ENCODE results near the gene TTC7B. TPM values are rescaled to one million over a fixed set of nuclear protein-coding genes. Genes with fewer than 3 reads are reported as not detected.

Gene TTC7B
- total RNA-seq, 4 donors from 2014 or later = 19.1 to 87.6 (median 22.1) TPM

GRCh38 chr14:90558041-90558982, 257.9 kb downstream of the TTC7B start:
- no peaks in the 10 kb centered on the region for H3K36me3 ChIP-seq
- no peak overlapping the region for H3K4me3 ChIP-seq (replicated peaks in 1 of 3)
- H3K9me3 ChIP-seq = no peaks in the 10 kb centered on the region
- no peak for DNase-seq
- H3K27me3 ChIP-seq = no peaks in the 10 kb centered on the region
- peaks cover 6 to 19% of the 10 kb centered on the region in 2 donors for H3K4me1 ChIP-seq
- no peak overlapping the region for H3K27ac ChIP-seq
- 80 to 84% methylated on average over 21 to 28 of the region's 30 CpGs for WGBS, 2 donors
- TF ChIP-seq, protein P1, sequence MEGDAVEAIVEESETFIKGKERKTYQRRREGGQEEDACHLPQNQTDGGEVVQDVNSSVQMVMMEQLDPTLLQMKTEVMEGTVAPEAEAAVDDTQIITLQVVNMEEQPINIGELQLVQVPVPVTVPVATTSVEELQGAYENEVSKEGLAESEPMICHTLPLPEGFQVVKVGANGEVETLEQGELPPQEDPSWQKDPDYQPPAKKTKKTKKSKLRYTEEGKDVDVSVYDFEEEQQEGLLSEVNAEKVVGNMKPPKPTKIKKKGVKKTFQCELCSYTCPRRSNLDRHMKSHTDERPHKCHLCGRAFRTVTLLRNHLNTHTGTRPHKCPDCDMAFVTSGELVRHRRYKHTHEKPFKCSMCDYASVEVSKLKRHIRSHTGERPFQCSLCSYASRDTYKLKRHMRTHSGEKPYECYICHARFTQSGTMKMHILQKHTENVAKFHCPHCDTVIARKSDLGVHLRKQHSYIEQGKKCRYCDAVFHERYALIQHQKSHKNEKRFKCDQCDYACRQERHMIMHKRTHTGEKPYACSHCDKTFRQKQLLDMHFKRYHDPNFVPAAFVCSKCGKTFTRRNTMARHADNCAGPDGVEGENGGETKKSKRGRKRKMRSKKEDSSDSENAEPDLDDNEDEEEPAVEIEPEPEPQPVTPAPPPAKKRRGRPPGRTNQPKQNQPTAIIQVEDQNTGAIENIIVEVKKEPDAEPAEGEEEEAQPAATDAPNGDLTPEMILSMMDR (IDR thresholded peaks at IDR 0.05) = no peak
- no peak for TF ChIP-seq POLR2A (IDR thresholded peaks at IDR 0.05)
- intact Hi-C loops (cut with DNase I) = no loop called here

DNA sequence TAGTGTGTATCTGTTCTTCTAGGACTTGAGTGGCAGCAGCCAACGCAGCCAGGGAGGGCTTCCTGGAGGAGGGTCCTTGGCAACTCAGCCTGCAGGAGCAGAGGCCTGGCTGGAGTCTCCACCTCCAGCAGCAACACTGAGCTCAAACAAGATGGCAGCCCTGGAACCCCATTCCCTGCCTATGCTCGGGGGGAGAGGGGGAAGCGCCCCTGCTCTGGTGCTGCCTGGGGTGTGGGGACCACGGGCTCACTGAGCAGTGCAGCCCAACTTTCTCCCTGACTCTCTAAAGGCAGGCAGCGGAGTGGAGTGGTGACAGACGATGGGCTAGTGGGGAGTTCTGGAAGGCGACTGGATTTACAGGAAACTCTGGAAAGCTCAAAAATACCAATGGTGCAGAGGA, 258.7 kb downstream of the TTC7B start:
- H3K4me3 ChIP-seq (replicated peaks in 1 of 3) = no peak overlapping the region
- H3K36me3 ChIP-seq = no peaks in the 10 kb centered on the region
- no peaks in the 10 kb centered on the region for H3K9me3 ChIP-seq
- 95 to 100% methylated on average over 7 of the region's 7 CpGs for WGBS, 2 donors
- intact Hi-C loops (cut with DNase I) = no loop called here
- TF ChIP-seq, protein P1 (IDR thresholded peaks at IDR 0.05) = no peak
- no peak for TF ChIP-seq POLR2A (IDR thresholded peaks at IDR 0.05)
- H3K27ac ChIP-seq = no peak overlapping the region
- no peak for DNase-seq
- no peaks in the 10 kb centered on the region for H3K27me3 ChIP-seq
- peaks cover 6 to 19% of the 10 kb centered on the region in 2 donors for H3K4me1 ChIP-seq

- Histone ChIP-seq H3K27ac (peak overlapping the region in 1 of 3 donors; percentile 56), H3K4me3 (replicated peaks in 1 of 3) (no peak overlapping the region), H3K27me3 (no peaks in the 10 kb centered on the region), H3K36me3 (no peaks in the 10 kb centered on the region), H3K9me3 (no peaks in the 10 kb centered on the region), H3K4me1 (peaks cover 6 to 19% of the 10 kb centered on the region in 2 donors)
- no peak for DNase-seq
- WGBS, 2 donors = 92 to 94% methylated on average over 7 to 10 of the region's 12 CpGs
- TF ChIP-seq POLR2A (IDR thresholded peaks at IDR 0.05) = no peak
- TF ChIP-seq, protein P1 (IDR thresholded peaks at IDR 0.05) = no peak
- intact Hi-C loops (cut with DNase I) = no loop called here
Observed at GRCh38 chr14:90556666-90557450, 259.4 kb downstream of the TTC7B start.

DNA sequence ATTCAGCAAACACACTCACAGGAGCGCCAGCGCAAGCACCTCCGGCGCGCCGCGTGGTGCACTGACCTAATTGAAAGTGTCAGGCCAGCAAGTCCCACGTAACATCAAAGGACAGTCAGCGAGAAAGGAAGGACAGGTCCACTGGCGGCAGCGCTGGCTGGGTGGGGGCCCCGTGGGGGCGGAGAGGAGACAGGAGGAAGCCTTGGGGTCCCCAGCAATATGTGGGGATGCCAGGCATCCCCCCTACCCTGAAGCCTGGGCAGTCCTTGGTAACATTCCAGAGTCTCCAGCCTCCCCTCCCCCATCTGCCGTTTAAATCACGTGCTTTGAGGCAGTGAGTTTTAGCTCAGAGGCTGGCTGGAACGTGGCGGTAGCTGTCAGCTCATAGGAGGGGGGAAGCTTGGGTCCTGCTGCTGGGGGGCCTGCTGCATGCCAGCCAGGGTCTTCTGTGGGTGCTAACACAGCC, 260.2 kb downstream of the TTC7B start:
- DNase-seq = peak; percentile 81 to 84
- TF ChIP-seq POLR2A (IDR thresholded peaks at IDR 0.05) = peak in 1 of 2 donors; percentile 19
- TF ChIP-seq, protein P1 (IDR thresholded peaks at IDR 0.05) = no peak
- Histone ChIP-seq H3K36me3 (no peaks in the 10 kb centered on the region), H3K27ac (peak overlapping the region in 2 of 3 donors; percentile 30 to 56), H3K4me1 (peaks cover 6 to 19% of the 10 kb centered on the region in 2 donors), H3K9me3 (no peaks in the 10 kb centered on the region), H3K4me3 (replicated peaks in 1 of 3) (peak overlapping the region in 1 of 3 donors; percentile 13), H3K27me3 (no peaks in the 10 kb centered on the region)
- intact Hi-C loops (cut with DNase I) = no loop called here
- WGBS, 2 donors = 27 to 35% methylated on average over 9 to 16 of the region's 17 CpGs
